ENCODE results near the gene USP11. TPM values are rescaled to one million over a fixed set of nuclear protein-coding genes. Genes with fewer than 3 reads are reported as not detected.

The USP11 gene
- total and polyA plus RNA-seq, 2 of the 8 experiments (the other 6 are each of a cell fraction or from before 2014, with no cell fraction given) = 40.9 to 84.0 TPM

DNA sequence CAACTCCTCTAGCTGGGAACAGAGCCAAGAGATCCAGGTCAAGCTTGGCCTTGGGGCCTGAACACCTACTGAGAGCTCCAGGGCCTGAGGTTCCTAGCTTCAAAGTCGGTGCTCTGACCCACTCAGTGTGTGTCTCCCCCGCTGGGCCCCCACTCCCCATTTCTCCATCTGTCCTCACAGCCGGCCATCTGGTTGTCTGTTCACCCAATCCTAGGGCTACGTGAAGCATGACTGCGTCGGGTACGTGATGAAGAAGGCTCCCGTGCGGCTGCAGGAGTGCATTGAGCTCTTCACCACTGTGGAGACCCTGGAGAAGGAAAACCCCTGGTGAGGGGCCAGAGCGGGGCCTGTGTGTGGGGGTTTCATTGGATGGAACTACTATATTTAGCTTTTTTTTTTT lies 12.3 kb downstream of the USP11 start:
- no peak overlapping the region for H2BK12ac ChIP-seq (ENCODE audit: low read depth, low read length)
- WGBS, 2 experiments (ENCODE audit: extremely low coverage in 1 of 2, insufficient coverage in 1 of 2, insufficient read length in 1 of 2, insufficient replicate concordance in 2 of 2, low coverage in 1 of 2, low lambda C conversion rate in 2 of 2, missing lambda C conversion rate in 1 of 2) = 100% methylated on average over 5 of the region's 10 CpGs; no CpG with 5 or more reads in 1 of the 2 experiments
- H3K4me1 ChIP-seq (replicated peaks in 1 of 4; ENCODE audit: control insufficient read depth in 3 of 4, insufficient read depth in 4 of 4, low read length in 3 of 4) = no peaks in the 10 kb centered on the region
- no peak overlapping the region for H4K8ac ChIP-seq (ENCODE audit: extremely low read depth, insufficient read depth, low read length)
- no peak overlapping the region for H2BK20ac ChIP-seq (ENCODE audit: low read length)
- no peak overlapping the region for H2AFZ ChIP-seq (ENCODE audit: low read length)
- no peak overlapping the region for H3K9ac ChIP-seq (replicated peaks in 1 of 4; ENCODE audit: extremely low read depth in 1 of 4, low read depth in 3 of 4, low read length in 3 of 4)
- H3K36me3 ChIP-seq (ENCODE audit: control insufficient read depth in 2 of 4, insufficient read depth in 4 of 4, low read length in 3 of 4) = peaks cover 5 to 57% (median 35%) of the 10 kb centered on the region in 4 experiments; a peak in 6 of 8 replicates
- no peak overlapping the region for H3K23ac ChIP-seq (ENCODE audit: insufficient read length)
- H3K4me3 ChIP-seq (ENCODE audit: extremely low read depth in 1 of 4, insufficient read depth in 2 of 4, low read depth in 3 of 4, low read length in 4 of 4) = no peak overlapping the region
- H4K91ac ChIP-seq (replicated peaks; ENCODE audit: insufficient read length, low read length) = no peak overlapping the region
- no peak overlapping the region for H2AK5ac ChIP-seq (ENCODE audit: low read depth, low read length)
- H3K27me3 ChIP-seq (replicated peaks in 1 of 4; ENCODE audit: control insufficient read depth in 3 of 4, extremely low read depth in 1 of 4, insufficient read depth in 3 of 4, low read length in 3 of 4) = no peaks in the 10 kb centered on the region
- DNase-seq (ENCODE audit: low read depth in 1 of 2, low spot score in 2 of 2) = no peak
- no peak overlapping the region for H4K5ac ChIP-seq (ENCODE audit: insufficient read length, low read depth, low read length)
- no peak overlapping the region for H3K4me2 ChIP-seq (ENCODE audit: insufficient read depth in 1 of 2, low read depth in 2 of 2, low read length in 2 of 2)
- no peak for TF ChIP-seq POLR2AphosphoS5 (IDR thresholded peaks at IDR 0.05; ENCODE audit: low read depth, low read length)
- TF ChIP-seq SIRT6 (IDR thresholded peaks at IDR 0.05; ENCODE audit: low read length) = no peak
- no peak for TF ChIP-seq NANOG (IDR thresholded peaks at IDR 0.05; ENCODE audit: insufficient read depth, low read depth, low read length, poor library complexity, severe bottlenecking)
- no peak for TF ChIP-seq SIN3A (conservative IDR thresholded peaks at IDR 0.05 in 1 of 2, IDR thresholded peaks at IDR 0.05 in 1 of 2; ENCODE audit: low read depth in 1 of 2, low read length in 2 of 2)
- TF ChIP-seq, protein P1, sequence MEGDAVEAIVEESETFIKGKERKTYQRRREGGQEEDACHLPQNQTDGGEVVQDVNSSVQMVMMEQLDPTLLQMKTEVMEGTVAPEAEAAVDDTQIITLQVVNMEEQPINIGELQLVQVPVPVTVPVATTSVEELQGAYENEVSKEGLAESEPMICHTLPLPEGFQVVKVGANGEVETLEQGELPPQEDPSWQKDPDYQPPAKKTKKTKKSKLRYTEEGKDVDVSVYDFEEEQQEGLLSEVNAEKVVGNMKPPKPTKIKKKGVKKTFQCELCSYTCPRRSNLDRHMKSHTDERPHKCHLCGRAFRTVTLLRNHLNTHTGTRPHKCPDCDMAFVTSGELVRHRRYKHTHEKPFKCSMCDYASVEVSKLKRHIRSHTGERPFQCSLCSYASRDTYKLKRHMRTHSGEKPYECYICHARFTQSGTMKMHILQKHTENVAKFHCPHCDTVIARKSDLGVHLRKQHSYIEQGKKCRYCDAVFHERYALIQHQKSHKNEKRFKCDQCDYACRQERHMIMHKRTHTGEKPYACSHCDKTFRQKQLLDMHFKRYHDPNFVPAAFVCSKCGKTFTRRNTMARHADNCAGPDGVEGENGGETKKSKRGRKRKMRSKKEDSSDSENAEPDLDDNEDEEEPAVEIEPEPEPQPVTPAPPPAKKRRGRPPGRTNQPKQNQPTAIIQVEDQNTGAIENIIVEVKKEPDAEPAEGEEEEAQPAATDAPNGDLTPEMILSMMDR (IDR thresholded peaks at IDR 0.05; ENCODE audit: control extremely low read depth in 1 of 3, insufficient read depth in 1 of 3, low read depth in 1 of 3, low read length in 3 of 3) = no peak
- H2BK5ac ChIP-seq (ENCODE audit: low read depth, low read length) = no peak overlapping the region
- H3K79me2 ChIP-seq (ENCODE audit: control insufficient read depth in 1 of 2, insufficient read depth in 2 of 2, low read length in 2 of 2) = no peaks in the 10 kb centered on the region
- no peaks in the 10 kb centered on the region for H3K23me2 ChIP-seq (ENCODE audit: low read depth, low read length)
- ChIA-PET POLR2A (ENCODE audit: partially characterized antibody) (interaction anchor here (0.5 kb wide), 1 partner anchor 13 kb away, joined by 4 read pairs; no protein-coding TSS in a partner anchor), CTCF (ENCODE audit: partially characterized antibody) (interaction anchor here (0.6 to 1.1 kb wide), 3 partner anchors 34 to 139 kb away, joined by 3 to 5 read pairs (median 3); no protein-coding TSS in a partner anchor)
- H3K4ac ChIP-seq (replicated peaks; ENCODE audit: insufficient read length, low read depth, low read length) = no peak overlapping the region
- H3K14ac ChIP-seq (ENCODE audit: insufficient read length) = no peak overlapping the region
- no peak overlapping the region for H3K56ac ChIP-seq (replicated peaks; ENCODE audit: insufficient read length, low read depth, low read length)
- no peak overlapping the region for H3K18ac ChIP-seq (ENCODE audit: extremely low read depth, low read length)
- no peak overlapping the region for H2BK120ac ChIP-seq (replicated peaks; ENCODE audit: low read depth, low read length)
- H4K20me1 ChIP-seq (replicated peaks in 1 of 2; ENCODE audit: control insufficient read depth in 1 of 2, insufficient read depth in 2 of 2, low read length in 2 of 2) = peaks cover 0 to 3% of the 10 kb centered on the region in 2 experiments
- H3K79me1 ChIP-seq (ENCODE audit: low read depth, low read length) = no peaks in the 10 kb centered on the region
- no peaks in the 10 kb centered on the region for H3K9me3 ChIP-seq (ENCODE audit: insufficient read depth in 2 of 2, low read depth in 1 of 2, low read length in 1 of 2)
- no peak overlapping the region for H3K27ac ChIP-seq (ENCODE audit: low read depth, low read length)
- FAIRE-seq = no peak
- no peak overlapping the region for H2BK15ac ChIP-seq (ENCODE audit: low read length)

Data from H1 (cell line).